Measurements from ENCODE around the gene CAMK2B. TPM values are rescaled to one million over a fixed set of nuclear protein-coding genes. Genes with fewer than 3 reads are reported as not detected.

The CAMK2B gene
- total RNA-seq, 4 donors from 2014 or later: 7.0 to 19.3 (median 18.5) TPM

DNA sequence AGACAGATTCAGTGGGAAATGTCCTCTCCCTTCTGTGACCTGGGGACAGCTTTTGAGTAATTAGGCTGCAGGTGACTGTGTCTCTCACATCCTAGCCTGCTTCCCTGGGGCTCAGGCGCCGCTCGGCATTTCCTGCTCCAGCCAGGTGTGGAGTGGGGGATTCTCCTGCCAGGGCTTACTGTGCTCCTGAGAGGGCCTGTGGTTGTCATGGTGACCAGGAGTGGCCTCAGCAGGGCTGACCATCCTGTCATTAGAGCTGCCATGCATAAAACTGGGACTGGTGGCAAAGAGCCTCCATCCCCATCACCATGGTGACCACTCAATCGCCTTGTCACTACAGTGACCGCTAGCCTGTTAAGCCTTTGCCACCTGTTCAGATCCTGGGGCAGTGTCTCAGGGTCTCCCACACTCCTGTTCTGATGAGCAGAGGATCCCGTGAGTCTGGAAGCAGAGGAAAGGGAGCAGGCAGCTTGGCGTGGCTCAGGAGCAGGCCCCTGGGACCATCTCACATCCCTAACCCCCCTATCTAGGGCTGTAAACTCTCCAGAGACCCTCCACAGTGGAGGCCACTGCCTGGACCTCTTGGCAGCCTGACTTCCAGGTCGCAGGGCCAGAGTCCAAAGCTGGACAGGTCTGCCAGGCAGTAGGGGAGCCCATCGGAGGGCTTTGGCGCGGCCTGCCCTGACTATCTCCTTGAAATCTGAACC is 136.0 kb downstream of the CAMK2B start, which contains the start of gene GCK:
Gene GCK (minus strand): TSS at position 154 of the 707 bp plus-strand sequence. CDS start 486 bp downstream, outside the sequence.
- H3K36me3 ChIP-seq: no peaks in the 10 kb centered on the region
- H3K27ac ChIP-seq: no peak within 1 kb of the TSS
- H3K27me3 ChIP-seq: no peaks in the 10 kb centered on the region
- DNase-seq: peak; percentile 89 to 96
- H3K4me1 ChIP-seq: peaks cover 0 to 3% of the 10 kb centered on the region in 2 donors
- WGBS, 2 donors: 58 to 75% methylated on average over 5 to 8 of the region's 11 CpGs
- no peaks in the 10 kb centered on the region for H3K9me3 ChIP-seq
- TF ChIP-seq CTCF (IDR thresholded peaks at IDR 0.05): no peak
- no peak for TF ChIP-seq POLR2A (IDR thresholded peaks at IDR 0.05)
- intact Hi-C loops (cut with DNase I): no loop called here
- no peak within 1 kb of the TSS for H3K4me3 ChIP-seq (replicated peaks in 1 of 3)

DNA sequence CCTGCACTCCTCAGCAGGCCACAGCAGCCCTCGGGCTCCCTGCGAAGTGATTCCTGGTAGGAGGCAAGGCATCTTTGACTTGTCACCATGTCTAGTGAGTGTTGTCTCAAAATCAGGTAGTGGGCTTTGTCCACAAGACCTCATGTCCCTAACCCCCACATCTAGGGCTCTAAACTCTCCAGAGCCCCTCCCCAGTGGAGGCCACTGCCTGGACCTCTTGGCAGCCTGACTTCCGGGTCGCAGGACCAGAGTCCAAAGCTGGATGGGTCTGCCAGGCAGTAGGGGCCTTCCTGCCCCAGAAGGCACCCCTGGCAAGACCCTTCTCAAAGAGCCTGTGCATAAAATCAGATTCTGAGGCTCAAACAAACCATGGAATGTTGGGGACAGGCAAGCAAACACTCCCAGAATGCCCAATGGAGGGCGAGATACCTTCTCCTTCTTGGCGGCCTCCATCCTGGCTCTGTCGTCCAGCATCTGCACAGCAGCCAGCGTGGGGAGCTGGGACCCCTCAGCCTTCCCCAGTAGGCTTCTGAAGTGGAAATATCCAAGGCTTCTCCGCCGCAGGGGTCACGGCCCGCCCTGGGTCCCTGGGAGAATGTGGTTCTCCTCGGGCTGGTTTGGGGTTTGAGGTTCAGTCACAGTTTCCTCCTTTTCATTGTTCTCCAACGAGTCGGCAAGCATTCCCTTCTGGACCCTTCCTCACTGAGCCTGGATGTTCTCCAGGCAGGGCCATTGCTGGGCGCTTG is 136.7 kb downstream of the CAMK2B start:
- TF ChIP-seq CTCF (IDR thresholded peaks at IDR 0.05) (no peak), POLR2A (IDR thresholded peaks at IDR 0.05) (no peak)
- intact Hi-C loops (cut with DNase I): no loop called here
- H3K27me3 ChIP-seq: no peaks in the 10 kb centered on the region
- no peak overlapping the region for H3K4me3 ChIP-seq (replicated peaks in 1 of 3)
- no peaks in the 10 kb centered on the region for H3K36me3 ChIP-seq
- no peak overlapping the region for H3K27ac ChIP-seq
- no peaks in the 10 kb centered on the region for H3K9me3 ChIP-seq
- 72 to 76% methylated on average over 15 to 16 of the region's 16 CpGs for WGBS, 2 donors
- peaks cover 0 to 3% of the 10 kb centered on the region in 2 donors for H3K4me1 ChIP-seq
- no peak for DNase-seq

- WGBS, 2 donors: 58 to 71% methylated on average over 9 of the region's 9 CpGs
- H3K27ac ChIP-seq: no peak overlapping the region
- no peaks in the 10 kb centered on the region for H3K27me3 ChIP-seq
- H3K4me3 ChIP-seq (replicated peaks in 1 of 3): no peak overlapping the region
- no peak for DNase-seq
- H3K4me1 ChIP-seq: peaks cover 0 to 3% of the 10 kb centered on the region in 2 donors
- TF ChIP-seq CTCF (IDR thresholded peaks at IDR 0.05) (no peak), POLR2A (IDR thresholded peaks at IDR 0.05) (no peak)
- intact Hi-C loops (cut with DNase I): no loop called here
- no peaks in the 10 kb centered on the region for H3K9me3 ChIP-seq
- no peaks in the 10 kb centered on the region for H3K36me3 ChIP-seq
These were observed 137.6 kb downstream of the CAMK2B start for GRCh38 chr7:44187636-44188416.

GRCh38 chr7:44186736-44187135 is 138.7 kb downstream of the CAMK2B start:
- TF ChIP-seq CTCF (IDR thresholded peaks at IDR 0.05) (no peak), POLR2A (IDR thresholded peaks at IDR 0.05) (no peak)
- intact Hi-C loops (cut with DNase I): no loop called here
- Histone ChIP-seq H3K27me3 (no peaks in the 10 kb centered on the region), H3K4me1 (peaks cover 0 to 3% of the 10 kb centered on the region in 2 donors), H3K4me3 (replicated peaks in 1 of 3) (no peak overlapping the region), H3K27ac (no peak overlapping the region), H3K9me3 (no peaks in the 10 kb centered on the region), H3K36me3 (no peaks in the 10 kb centered on the region)
- no peak for DNase-seq
- 81 to 88% methylated on average over 5 of the region's 5 CpGs for WGBS, 2 donors

All from thyroid gland (tissue), 4 donors.